HepG2 (cell line): ENCODE data around the gene NGRN.

Experiments used
- BHLHE40 ChIP-seq: IDR thresholded peaks from 2 replicates; pipeline ENCODE4 v1.6.1; 2011; ENCODE audit warnings: low read length, improper control_type of control experiment
- CBX1 ChIP-seq: IDR thresholded peaks from one replicate; pipeline ENCODE4 v1.6.1; 2016; ENCODE audit warnings: antibody characterized with exemption, low read depth
- CENPX ChIP-seq: sonication (generic); formaldehyde crosslinking; IDR thresholded peaks from 2 replicates; pipeline ENCODE4 v1.9.0; 2021; ENCODE audit warnings: mild to moderate bottlenecking, missing genetic modification reagents, moderate library complexity
- GABPA ChIP-seq, 2 experiments: IDR thresholded peaks; 2 replicates each; pipeline ENCODE4 v1.6.1; 2011 to 2016; ENCODE audit warnings: low read depth in 2 of 2, low read length in 1 of 2, missing biosample characterization in 1 of 2, missing genetic modification characterization in 1 of 2
- HMGA1 ChIP-seq: sonication (generic); formaldehyde crosslinking; conservative IDR thresholded peaks from 2 replicates; pipeline ENCODE4 v1.4.0; 2020; ENCODE audit warnings: missing genetic modification reagents
- POLR2A ChIP-seq, 2 experiments: IDR thresholded peaks; 2 replicates each; pipeline ENCODE4 v1.6.1; 2011; ENCODE audit warnings: low read depth in 2 of 2, low read length in 2 of 2, mild to moderate bottlenecking in 1 of 2, moderate library complexity in 1 of 2; ENCODE audit not compliant: insufficient read depth in 1 of 2
- SRF ChIP-seq: IDR thresholded peaks from 2 replicates; pipeline ENCODE4 v1.6.1; 2011; ENCODE audit warnings: mild to moderate bottlenecking, low read depth, low read length, moderate library complexity
- ZBTB8A ChIP-seq: sonication (generic); formaldehyde crosslinking; IDR thresholded peaks from 2 replicates; pipeline ENCODE4 v1.4.0; 2020; ENCODE audit warnings: mild to moderate bottlenecking, low read depth, missing genetic modification reagents, borderline replicate concordance
- ZFX ChIP-seq: sonication (generic); formaldehyde crosslinking; IDR thresholded peaks from 2 replicates; pipeline ENCODE4 v1.4.0; 2020; ENCODE audit warnings: mild to moderate bottlenecking, low read depth, missing genetic modification reagents, moderate library complexity
- ZNF7 ChIP-seq: IDR thresholded peaks from 2 replicates; pipeline ENCODE4 v1.6.1; 2016; ENCODE audit warnings: missing biosample characterization, missing genetic modification reagents
- TF ChIP-seq, protein P1 (sequence below): sonication (generic); formaldehyde crosslinking; IDR thresholded peaks from 2 replicates; pipeline ENCODE4 v1.4.0; 2020; ENCODE audit warnings: missing genetic modification reagents, borderline replicate concordance

DNA sequence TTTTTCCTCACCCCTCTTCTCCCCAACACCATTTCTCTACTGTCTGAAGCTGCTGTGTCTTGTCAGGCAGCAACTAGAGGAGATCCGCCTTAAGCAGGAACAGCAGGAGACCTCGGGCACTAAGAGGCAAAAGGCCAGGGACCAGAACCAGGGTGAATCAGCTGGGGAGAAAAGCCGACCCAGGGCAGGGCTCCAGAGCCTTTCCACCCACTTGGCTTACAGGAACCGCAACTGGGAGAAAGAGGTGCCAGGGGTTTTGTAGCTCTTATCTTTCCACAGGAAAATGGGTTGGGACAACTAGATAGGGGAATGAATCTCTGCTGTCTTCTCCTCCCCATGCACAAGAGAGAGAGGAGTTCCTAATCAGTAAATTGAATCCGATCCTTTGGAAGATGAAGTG is 3.0 kb upstream of the NGRN start:
- TF ChIP-seq ZBTB8A = no peak
- TF ChIP-seq GABPA (IDR thresholded peaks at IDR 0.05; ENCODE audit: low read depth, low read length) = no peak
- no peak for TF ChIP-seq GABPA (CRISPR knock-in tag; IDR thresholded peaks at IDR 0.05; ENCODE audit: low read depth)
- no peak for TF ChIP-seq BHLHE40
- no peak for TF ChIP-seq CBX1
- TF ChIP-seq, protein P1, sequence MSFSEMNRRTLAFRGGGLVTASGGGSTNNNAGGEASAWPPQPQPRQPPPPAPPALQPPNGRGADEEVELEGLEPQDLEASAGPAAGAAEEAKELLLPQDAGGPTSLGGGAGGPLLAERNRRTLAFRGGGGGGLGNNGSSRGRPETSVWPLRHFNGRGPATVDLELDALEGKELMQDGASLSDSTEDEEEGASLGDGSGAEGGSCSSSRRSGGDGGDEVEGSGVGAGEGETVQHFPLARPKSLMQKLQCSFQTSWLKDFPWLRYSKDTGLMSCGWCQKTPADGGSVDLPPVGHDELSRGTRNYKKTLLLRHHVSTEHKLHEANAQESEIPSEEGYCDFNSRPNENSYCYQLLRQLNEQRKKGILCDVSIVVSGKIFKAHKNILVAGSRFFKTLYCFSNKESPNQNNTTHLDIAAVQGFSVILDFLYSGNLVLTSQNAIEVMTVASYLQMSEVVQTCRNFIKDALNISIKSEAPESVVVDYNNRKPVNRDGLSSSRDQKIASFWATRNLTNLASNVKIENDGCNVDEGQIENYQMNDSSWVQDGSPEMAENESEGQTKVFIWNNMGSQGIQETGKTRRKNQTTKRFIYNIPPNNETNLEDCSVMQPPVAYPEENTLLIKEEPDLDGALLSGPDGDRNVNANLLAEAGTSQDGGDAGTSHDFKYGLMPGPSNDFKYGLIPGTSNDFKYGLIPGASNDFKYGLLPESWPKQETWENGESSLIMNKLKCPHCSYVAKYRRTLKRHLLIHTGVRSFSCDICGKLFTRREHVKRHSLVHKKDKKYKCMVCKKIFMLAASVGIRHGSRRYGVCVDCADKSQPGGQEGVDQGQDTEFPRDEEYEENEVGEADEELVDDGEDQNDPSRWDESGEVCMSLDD (CRISPR knock-in tag) = no peak
- no peak for TF ChIP-seq ZNF7 (CRISPR knock-in tag)
- TF ChIP-seq HMGA1 (CRISPR knock-in tag) = no peak
- TF ChIP-seq CENPX (CRISPR knock-in tag) = no peak
- no peak for TF ChIP-seq POLR2A (IDR thresholded peaks at IDR 0.05; ENCODE audit: insufficient read depth in 1 of 2, low read depth in 2 of 2, low read length in 2 of 2)
- TF ChIP-seq SRF = no peak
- TF ChIP-seq ZFX (CRISPR knock-in tag) = no peak
